Pancreas (tissue), 10 donors: ENCODE results near the gene HIPK4. TPM values are rescaled to one million over a fixed set of nuclear protein-coding genes. Genes with fewer than 3 reads are reported as not detected.
"Not testable (repeated sequence)": the region's sequence is repeated elsewhere in the genome, so short reads cannot be mapped to it uniquely, and the experiment has no call there.

ENCODE experiments used
- ATAC-seq, 4 donors: fragments of 200-7000 bp; cut with Tn5 transposase; one replicate each; pipeline versions ENCODE4 v1.8.0 to v1.9.1; 2020; ENCODE audit warnings: mild to moderate bottlenecking in 4 of 4, moderate library complexity in 4 of 4
- DNase-seq, 6 donors: peaks; one replicate each; pipeline ENCODE4 v3.0.0-alpha.2; 2020
- FAIRE-seq: peaks from 2 replicates; lab custom pipeline; 2012; peaks lifted over from hg19 to GRCh38; lab: Jason Lieb, UNC
- H3K27ac ChIP-seq, 4 donors: fragments of 200-600 bp; sonication (generic); 1 replicate in 3 of 4; 2 replicates in 1 of 4; pipeline versions ENCODE4 v1.5.0 to v1.8.0; 2020
- H3K27me3 ChIP-seq, 4 donors: fragments of 200-600 bp; one replicate each; pipeline ENCODE4 v1.8.0; 2021
- H3K36me3 ChIP-seq, 3 donors: fragments of 200-600 bp; sonication (generic) in 1 of 3; one replicate each; pipeline versions ENCODE4 v1.5.0 to v1.8.0; 2020 to 2021
- H3K4me1 ChIP-seq, 3 donors: fragments of 200-600 bp; one replicate each; pipeline ENCODE4 v1.8.0; 2021
- H3K4me3 ChIP-seq, 4 donors: fragments of 200-600 bp; sonication (generic) in 2 of 4; one replicate each; pipeline versions ENCODE4 v1.5.0 to v1.8.0; 2020 to 2021
- H3K9me3 ChIP-seq, 4 donors: fragments of 200-600 bp; one replicate each; pipeline ENCODE4 v1.8.0; 2021
- CTCF ChIP-seq, 4 donors: fragments of 200-600 bp; sonication (generic) in 3 of 4; IDR thresholded peaks; one replicate each; pipeline versions ENCODE4 v1.5.0 to v1.8.0; 2021; ENCODE audit warnings: antibody characterized with exemption in 4 of 4
- WGBS, 2 donors: extraction: QIAGEN DNeasy Blood & Tissue Kit; methylation state at CpG; one replicate each; pipeline ENCODE4 v1.1.7; 2013; 5-methylcytosine and 5-hydroxymethylcytosine counted together
- intact Hi-C, 3 donors: fragments of 100-400 bp; cut with DNase I; formaldehyde crosslinking; loops; one replicate each; pipeline versions ENCODE4 v1.11.1 to v1.14.2; 2022
- polyA plus RNA-seq, 2 donors: library from polyadenylated mRNA; stranded (reverse); fragments of 200-250 nt; gene quantifications; one replicate each; pipeline ENCODE4 v1.2.3, GENCODE V29; 2013
- total RNA-seq, 6 donors: library from RNA; stranded (reverse); fragmentation: NEBNext Ultra II Directional in 4 of 6; extraction: Animal tissue kit (Norgen Biotek cat#: 25700) in 4 of 6; gene quantifications; one replicate each; pipeline versions ENCODE4 v1.2.1 to v1.2.4, GENCODE V29; 2021 to 2023
- donor health status: healthy with polysubstance abuse.
- donor health status: DM: no; HTN: no; CAD: no; lungs with moderate emphysema.
- donor health status: DM: no; HTN: no; CAD: no.
- donor health status: control.
- donor health status: control.
- donor health status: Bipolar disorder and iron deficiency.
- donor health status: DM: yes; HTN: yes; CAD: no.
- donor health status: DM: no; HTN: no; CAD: no.
- donor health status: DM: no; HTN: no; CAD: no.
- donor health status: DM: yes; HTN: yes; CAD: no.

HIPK4 gene
- total and polyA plus RNA-seq, 8 donors = 0.05 to 0.14 (median 0.08) TPM; not detected in 3

GRCh38 chr19:40376286-40376862, 13.6 kb downstream of the HIPK4 start:
- no peak overlapping the region for H3K27ac ChIP-seq
- DNase-seq (no peak), FAIRE-seq (no peak), ATAC-seq (no peak)
- TF ChIP-seq CTCF (IDR thresholded peaks at IDR 0.05) = no peak
- H3K9me3 ChIP-seq = no peaks in the 10 kb centered on the region
- no peak overlapping the region for H3K4me3 ChIP-seq
- WGBS, 2 donors = 91 to 94% methylated on average over 17 of the region's 17 CpGs
- H3K36me3 ChIP-seq = peaks cover 0 to 20% (median 7%) of the 10 kb centered on the region in 3 donors
- H3K4me1 ChIP-seq = no peaks in the 10 kb centered on the region
- intact Hi-C loops = no loop called here
- H3K27me3 ChIP-seq = no peaks in the 10 kb centered on the region

- no peak overlapping the region for H3K4me3 ChIP-seq
- peaks cover 0 to 30% (median 7%) of the 10 kb centered on the region in 3 donors for H3K36me3 ChIP-seq
- no peak for FAIRE-seq
- no peaks in the 10 kb centered on the region for H3K9me3 ChIP-seq
- DNase-seq = no peak
- ATAC-seq = no peak
- no peak for TF ChIP-seq CTCF (IDR thresholded peaks at IDR 0.05)
- no peaks in the 10 kb centered on the region for H3K4me1 ChIP-seq
- H3K27me3 ChIP-seq = no peaks in the 10 kb centered on the region
- WGBS, 2 donors = 94% methylated on average over 7 of the region's 7 CpGs
- no peak overlapping the region for H3K27ac ChIP-seq
- intact Hi-C loops = no loop called here
Measured at GRCh38 chr19:40374084-40374483, 15.9 kb downstream of the HIPK4 start.

GRCh38 chr19:40371802-40372122, 18.2 kb downstream of the HIPK4 start:
- Histone ChIP-seq H3K4me3 (no peak overlapping the region), H3K27ac (no peak overlapping the region), H3K4me1 (no peaks in the 10 kb centered on the region), H3K36me3 (peaks cover 0 to 25% (median 7%) of the 10 kb centered on the region in 3 donors), H3K27me3 (no peaks in the 10 kb centered on the region), H3K9me3 (no peaks in the 10 kb centered on the region)
- intact Hi-C loops = no loop called here
- TF ChIP-seq CTCF (IDR thresholded peaks at IDR 0.05) = no peak
- ATAC-seq (no peak), DNase-seq (no peak), FAIRE-seq (no peak)
- 96 to 97% methylated on average over 5 of the region's 5 CpGs for WGBS, 2 donors

- WGBS, 2 donors = 83 to 90% methylated on average over 7 of the region's 7 CpGs
- no peaks in the 10 kb centered on the region for H3K27me3 ChIP-seq
- H3K4me1 ChIP-seq = no peaks in the 10 kb centered on the region
Measured at GRCh38 chr19:40370997-40371801, 18.8 kb downstream of the HIPK4 start.

GRCh38 chr19:40370253-40370652, 19.7 kb downstream of the HIPK4 start:
- H3K9me3 ChIP-seq, DNase-seq, H3K4me3 ChIP-seq, ATAC-seq, FAIRE-seq, H3K27ac ChIP-seq, H3K27me3 ChIP-seq, H3K4me1 ChIP-seq, intact Hi-C loops: not testable (repeated sequence)
- WGBS, 2 donors = 94 to 100% methylated on average over 3 of the region's 3 CpGs
- H3K36me3 ChIP-seq = peaks cover 0 to 25% (median 7%) of the 10 kb centered on the region in 3 donors

More at GRCh38 chr19:40370997-40371801, 18.8 kb downstream of the HIPK4 start:
- intact Hi-C loops = no loop called here
- no peak for TF ChIP-seq CTCF (IDR thresholded peaks at IDR 0.05)
- Histone ChIP-seq H3K4me3 (no peak overlapping the region), H3K36me3 (peaks cover 0 to 25% (median 7%) of the 10 kb centered on the region in 3 donors), H3K27ac (no peak overlapping the region), H3K9me3 (no peaks in the 10 kb centered on the region)
- no peak for FAIRE-seq
- no peak for ATAC-seq
- DNase-seq = no peak
